Mucosa of descending colon (tissue), 3 donors: Measurements from ENCODE around the gene LHPP. TPM values are rescaled to one million over a fixed set of nuclear protein-coding genes. Genes with fewer than 3 reads are reported as not detected.

ENCODE experiments used
- ATAC-seq: fragments of 200-7000 bp; cut with Tn5 transposase; one replicate; pipeline ENCODE4 v1.9.1; 2020; ENCODE audit warnings: mild to moderate bottlenecking, moderate library complexity
- DNase-seq, 3 donors: peaks; one replicate each; pipeline ENCODE4 v3.0.0-alpha.2; 2020
- H3K36me3 ChIP-seq: fragments of 200-600 bp; one replicate; pipeline ENCODE4 v1.8.0; 2021; ENCODE audit warnings: low read depth, mild to moderate bottlenecking
- H3K4me1 ChIP-seq: fragments of 200-600 bp; one replicate; pipeline ENCODE4 v1.8.0; 2021; ENCODE audit warnings: low read depth, mild to moderate bottlenecking
- H3K4me3 ChIP-seq: fragments of 200-600 bp; one replicate; pipeline ENCODE4 v1.8.0; 2021; ENCODE audit warnings: mild to moderate bottlenecking
- H3K9me3 ChIP-seq: fragments of 200-600 bp; one replicate; pipeline ENCODE4 v1.8.0; 2021; ENCODE audit warnings: mild to moderate bottlenecking
- intact Hi-C, 2 donors: fragments of 100-400 bp; cut with DNase I in 1 of 2; cut with micrococcal nuclease in 1 of 2; formaldehyde crosslinking; loops; one replicate each; pipeline versions ENCODE4 v1.11.0 to v1.11.1; 2022; cut with DNase I, micrococcal nuclease
- total RNA-seq, 3 donors: library from RNA; stranded (reverse); fragmentation: NEBNext Ultra II Directional in 2 of 3; extraction: Animal tissue kit (Norgen Biotek cat#: 25700) in 2 of 3; gene quantifications; one replicate each; pipeline versions ENCODE4 v1.2.1 to v1.2.4, GENCODE V29; 2021 to 2023
- TF ChIP-seq, protein P1 (sequence below): fragments of 200-600 bp; IDR thresholded peaks from one replicate; pipeline ENCODE4 v1.8.0; 2022; ENCODE audit warnings: antibody characterized with exemption, mild to moderate bottlenecking
- donor health status: DM: no; HTN: no; CAD: no; lungs with moderate emphysema.
- donor health status: DM: no; HTN: no; CAD: no.
- donor health status: DM: no; HTN: yes; CAD: no.

Gene LHPP
- total RNA-seq, 3 donors from 2014 or later, result 19.7 to 46.7 (median 26.5) TPM

DNA sequence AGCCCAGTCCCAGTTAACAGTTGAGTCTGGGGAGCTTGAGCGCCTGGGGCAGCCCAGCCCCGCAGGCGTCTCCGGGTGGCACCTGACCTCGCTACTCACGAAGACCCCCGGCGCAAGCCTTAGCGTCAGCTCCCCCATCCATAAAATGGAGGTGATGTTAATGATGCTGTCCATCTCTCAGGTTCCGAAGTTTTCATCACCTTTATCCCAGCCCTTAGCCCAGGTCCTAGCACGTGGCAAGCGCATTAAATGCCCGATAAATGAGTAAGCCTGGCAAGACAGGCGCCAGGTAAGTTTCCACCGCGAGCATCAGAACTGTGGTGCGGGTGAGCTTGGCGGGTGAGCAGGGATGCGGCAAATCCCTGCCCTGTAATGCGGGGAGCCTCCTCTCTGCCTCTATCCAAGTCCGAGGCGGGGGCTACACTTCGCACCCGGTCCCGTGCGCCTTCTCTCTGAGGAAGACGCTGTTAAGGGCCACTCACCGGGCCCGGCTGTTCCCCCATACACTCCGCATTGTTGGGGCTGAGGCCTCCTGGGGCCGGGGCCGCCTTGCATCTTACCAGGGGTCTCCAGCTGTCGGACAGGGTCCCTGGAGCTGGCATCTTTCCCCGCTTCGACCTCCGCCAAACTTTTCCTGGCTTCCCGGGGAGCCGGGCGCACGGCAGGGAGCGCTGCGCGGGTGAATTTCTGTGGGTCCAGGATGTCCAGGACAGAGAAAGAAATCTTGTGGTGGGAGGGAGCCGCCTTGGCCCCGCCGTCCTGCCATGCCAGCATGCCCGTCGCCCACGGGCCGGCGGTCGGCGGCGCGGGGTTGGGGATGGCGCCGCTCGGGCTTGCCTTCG is 12.2 kb upstream of the LHPP start:
- intact Hi-C loops, result no loop called here
- no peak for DNase-seq
- Histone ChIP-seq H3K9me3 (no peaks in the 10 kb centered on the region), H3K36me3 (no peaks in the 10 kb centered on the region), H3K4me3 (no peak overlapping the region), H3K4me1 (peaks cover 9% of the 10 kb centered on the region)
- TF ChIP-seq, protein P1, sequence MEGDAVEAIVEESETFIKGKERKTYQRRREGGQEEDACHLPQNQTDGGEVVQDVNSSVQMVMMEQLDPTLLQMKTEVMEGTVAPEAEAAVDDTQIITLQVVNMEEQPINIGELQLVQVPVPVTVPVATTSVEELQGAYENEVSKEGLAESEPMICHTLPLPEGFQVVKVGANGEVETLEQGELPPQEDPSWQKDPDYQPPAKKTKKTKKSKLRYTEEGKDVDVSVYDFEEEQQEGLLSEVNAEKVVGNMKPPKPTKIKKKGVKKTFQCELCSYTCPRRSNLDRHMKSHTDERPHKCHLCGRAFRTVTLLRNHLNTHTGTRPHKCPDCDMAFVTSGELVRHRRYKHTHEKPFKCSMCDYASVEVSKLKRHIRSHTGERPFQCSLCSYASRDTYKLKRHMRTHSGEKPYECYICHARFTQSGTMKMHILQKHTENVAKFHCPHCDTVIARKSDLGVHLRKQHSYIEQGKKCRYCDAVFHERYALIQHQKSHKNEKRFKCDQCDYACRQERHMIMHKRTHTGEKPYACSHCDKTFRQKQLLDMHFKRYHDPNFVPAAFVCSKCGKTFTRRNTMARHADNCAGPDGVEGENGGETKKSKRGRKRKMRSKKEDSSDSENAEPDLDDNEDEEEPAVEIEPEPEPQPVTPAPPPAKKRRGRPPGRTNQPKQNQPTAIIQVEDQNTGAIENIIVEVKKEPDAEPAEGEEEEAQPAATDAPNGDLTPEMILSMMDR, result no peak
- ATAC-seq, result no peak

DNA sequence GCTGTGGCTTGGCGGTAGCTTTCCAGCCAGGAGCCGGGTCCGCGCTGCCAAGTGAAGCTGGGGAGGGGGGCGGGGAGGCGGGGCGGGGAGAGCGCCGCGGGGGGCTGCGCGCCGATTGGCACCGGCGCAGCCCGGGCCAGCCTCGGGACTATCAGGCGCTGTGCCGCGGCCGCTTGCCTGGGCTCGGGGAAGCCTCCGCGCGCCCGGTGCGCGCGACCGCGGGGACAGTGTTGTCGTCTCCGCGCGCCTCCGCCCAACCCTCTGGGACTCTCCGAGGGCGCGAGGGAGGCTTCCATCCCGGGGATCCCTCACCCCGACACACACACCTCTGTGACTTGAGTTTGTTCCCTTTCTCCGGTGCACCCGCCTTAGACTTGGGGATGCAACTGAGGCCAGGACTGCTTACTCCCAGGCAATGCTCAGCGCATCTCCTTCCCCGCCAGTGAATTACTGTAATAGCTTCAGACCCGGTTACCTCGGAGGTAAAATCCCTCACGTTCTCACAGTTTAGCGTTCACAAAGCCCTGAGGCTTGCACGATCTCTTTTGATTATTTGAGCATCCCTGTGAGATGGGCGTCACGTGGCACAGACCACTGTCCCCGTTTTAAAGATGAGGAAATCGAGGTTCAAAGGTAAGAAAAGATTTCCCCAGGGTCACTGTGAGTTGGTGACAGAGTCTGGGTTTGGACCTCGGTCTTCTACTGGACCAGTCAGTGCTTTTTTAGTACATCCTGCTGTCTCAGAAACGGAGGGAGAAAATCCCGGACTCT is 11.4 kb upstream of the LHPP start, which contains the start of gene NKX1-2:
Gene NKX1-2 (minus strand): TSS at position 24 of the 771 bp plus-strand sequence. CDS start 92 bp downstream, outside the sequence.
- no peak within 1 kb of the TSS for H3K4me3 ChIP-seq
- no peaks in the 10 kb centered on the region for H3K36me3 ChIP-seq
- intact Hi-C loops, result no loop called here
- peaks cover 9% of the 10 kb centered on the region for H3K4me1 ChIP-seq
- H3K9me3 ChIP-seq, result no peaks in the 10 kb centered on the region
- TF ChIP-seq, protein P1, result no peak
- DNase-seq (no peak), ATAC-seq (peak; percentile 42)

DNA sequence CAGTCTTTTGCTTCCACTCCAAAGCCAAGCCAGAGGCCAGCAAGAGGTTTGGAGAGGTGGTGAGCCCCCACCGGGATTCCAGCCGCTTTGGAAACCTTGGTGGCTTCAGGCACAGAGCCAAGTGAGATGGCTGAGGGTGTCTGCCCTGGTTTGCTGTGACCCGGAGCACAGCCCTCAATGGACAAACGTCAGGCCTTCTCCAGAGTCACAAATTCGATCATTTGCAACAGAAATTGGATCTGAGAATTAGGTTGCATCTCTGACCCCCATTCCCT is 10.9 kb upstream of the LHPP start:
- Histone ChIP-seq H3K36me3 (no peaks in the 10 kb centered on the region), H3K9me3 (no peaks in the 10 kb centered on the region), H3K4me1 (peaks cover 9% of the 10 kb centered on the region), H3K4me3 (no peak overlapping the region)
- DNase-seq, result no peak
- intact Hi-C loops, result no loop called here
- ATAC-seq, result no peak
- TF ChIP-seq, protein P1, result no peak

DNA sequence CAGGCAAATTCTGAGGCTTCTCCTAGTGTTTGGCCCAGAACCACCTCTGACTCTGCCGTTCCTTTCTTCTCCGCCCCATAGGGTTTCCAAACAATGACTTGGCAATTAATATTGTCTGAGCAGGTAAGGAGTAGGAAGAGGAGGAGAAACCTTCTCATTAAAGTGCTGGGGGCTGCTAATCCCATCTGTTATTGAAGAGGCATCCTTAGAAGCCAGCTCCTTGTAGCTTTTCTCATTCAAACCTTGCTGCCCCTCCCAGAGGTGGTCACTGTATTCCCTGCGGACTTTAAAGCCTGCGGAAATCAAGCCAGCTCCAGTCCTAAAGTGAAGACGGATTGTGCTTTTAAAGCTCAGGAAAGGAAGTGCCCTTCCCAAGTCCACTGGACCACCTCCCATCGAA is 10.3 kb upstream of the LHPP start:
- Histone ChIP-seq H3K4me3 (no peak overlapping the region), H3K36me3 (no peaks in the 10 kb centered on the region), H3K4me1 (peaks cover 9% of the 10 kb centered on the region), H3K9me3 (no peaks in the 10 kb centered on the region)
- TF ChIP-seq, protein P1, result no peak
- no peak for DNase-seq
- no peak for ATAC-seq
- intact Hi-C loops, result no loop called here

DNA sequence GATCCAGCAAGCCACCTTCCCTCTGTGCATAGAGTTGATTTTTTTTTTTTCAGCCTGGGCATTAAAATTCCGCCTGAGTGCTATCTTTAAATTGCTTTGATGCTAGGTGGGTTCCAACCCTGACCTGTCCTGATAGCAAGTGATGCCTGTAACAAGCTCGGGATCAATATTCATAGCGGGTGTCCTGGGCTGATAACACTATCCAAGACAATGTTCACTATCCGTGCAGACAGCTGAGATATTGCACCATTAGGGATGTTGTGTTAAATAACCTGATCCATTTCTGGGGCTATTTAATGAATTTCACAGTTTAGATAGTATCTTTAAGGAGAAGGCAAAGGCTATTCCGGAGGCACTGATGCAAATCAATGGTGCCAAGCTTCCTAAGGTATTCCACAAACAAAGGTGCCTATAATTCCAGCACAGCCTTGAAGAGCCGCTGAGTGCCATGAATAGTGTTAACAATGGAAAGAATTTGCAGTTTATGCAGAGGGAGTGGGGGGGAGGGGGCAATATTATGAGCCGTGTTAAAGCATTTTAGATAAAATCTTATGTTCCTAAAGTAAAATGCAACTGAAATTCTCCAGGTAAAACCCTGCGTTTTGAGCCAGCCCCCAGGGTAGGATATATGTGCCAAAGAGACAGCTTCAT is 7.5 kb upstream of the LHPP start:
- no peaks in the 10 kb centered on the region for H3K9me3 ChIP-seq

More for the DNA sequence above, 7.5 kb upstream of the LHPP start:
- ATAC-seq (no peak), DNase-seq (no peak)
- Histone ChIP-seq H3K4me3 (no peak overlapping the region), H3K4me1 (peaks cover 7% of the 10 kb centered on the region), H3K36me3 (no peaks in the 10 kb centered on the region)
- TF ChIP-seq, protein P1, result no peak
- intact Hi-C loops, result no loop called here
